PC-3 (cell line): ENCODE measurements around the gene GNAT2.

ENCODE experiments used
- EZH2 ChIP-seq: fragments of 300-600 bp; sonication (generic); IDR thresholded peaks from one replicate; pipeline ENCODE4 v1.6.1; 2017; ENCODE audit warnings: antibody characterized with exemption, mild to moderate bottlenecking, low read length; ENCODE audit not compliant: unreplicated experiment
- EZH2phosphoT487 ChIP-seq: fragments of 300-600 bp; sonication (generic); IDR thresholded peaks from 2 replicates; pipeline ENCODE4 v1.6.1; 2018; ENCODE audit warnings: mild to moderate bottlenecking, antibody characterized with exemption, low read length, borderline replicate concordance
- TF ChIP-seq, protein P1 (sequence below): fragments of 300-600 bp; sonication (generic); conservative IDR thresholded peaks from 2 replicates; pipeline ENCODE4 v1.5.1; 2017; ENCODE audit warnings: antibody characterized with exemption, low read depth, mild to moderate bottlenecking, low read length

- TF ChIP-seq, protein P1, sequence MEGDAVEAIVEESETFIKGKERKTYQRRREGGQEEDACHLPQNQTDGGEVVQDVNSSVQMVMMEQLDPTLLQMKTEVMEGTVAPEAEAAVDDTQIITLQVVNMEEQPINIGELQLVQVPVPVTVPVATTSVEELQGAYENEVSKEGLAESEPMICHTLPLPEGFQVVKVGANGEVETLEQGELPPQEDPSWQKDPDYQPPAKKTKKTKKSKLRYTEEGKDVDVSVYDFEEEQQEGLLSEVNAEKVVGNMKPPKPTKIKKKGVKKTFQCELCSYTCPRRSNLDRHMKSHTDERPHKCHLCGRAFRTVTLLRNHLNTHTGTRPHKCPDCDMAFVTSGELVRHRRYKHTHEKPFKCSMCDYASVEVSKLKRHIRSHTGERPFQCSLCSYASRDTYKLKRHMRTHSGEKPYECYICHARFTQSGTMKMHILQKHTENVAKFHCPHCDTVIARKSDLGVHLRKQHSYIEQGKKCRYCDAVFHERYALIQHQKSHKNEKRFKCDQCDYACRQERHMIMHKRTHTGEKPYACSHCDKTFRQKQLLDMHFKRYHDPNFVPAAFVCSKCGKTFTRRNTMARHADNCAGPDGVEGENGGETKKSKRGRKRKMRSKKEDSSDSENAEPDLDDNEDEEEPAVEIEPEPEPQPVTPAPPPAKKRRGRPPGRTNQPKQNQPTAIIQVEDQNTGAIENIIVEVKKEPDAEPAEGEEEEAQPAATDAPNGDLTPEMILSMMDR = 0 out of 2 replicates have a peak, but pooled peaks have one; percentile 13
- TF ChIP-seq EZH2phosphoT487 = no peak
- no peak for TF ChIP-seq EZH2
Observed at GRCh38 chr1:109617291-109617801, 2.1 kb downstream of the GNAT2 start.
